Measurements from ENCODE around the gene MT1H. TPM values are rescaled to one million over a fixed set of nuclear protein-coding genes. Genes with fewer than 3 reads are reported as not detected.

The MT1H gene
- total and polyA plus RNA-seq, 2 of the 13 experiments (the other 11 are each of a cell fraction or from before 2014, with no cell fraction given) = 0.60 TPM; not detected in 1

DNA sequence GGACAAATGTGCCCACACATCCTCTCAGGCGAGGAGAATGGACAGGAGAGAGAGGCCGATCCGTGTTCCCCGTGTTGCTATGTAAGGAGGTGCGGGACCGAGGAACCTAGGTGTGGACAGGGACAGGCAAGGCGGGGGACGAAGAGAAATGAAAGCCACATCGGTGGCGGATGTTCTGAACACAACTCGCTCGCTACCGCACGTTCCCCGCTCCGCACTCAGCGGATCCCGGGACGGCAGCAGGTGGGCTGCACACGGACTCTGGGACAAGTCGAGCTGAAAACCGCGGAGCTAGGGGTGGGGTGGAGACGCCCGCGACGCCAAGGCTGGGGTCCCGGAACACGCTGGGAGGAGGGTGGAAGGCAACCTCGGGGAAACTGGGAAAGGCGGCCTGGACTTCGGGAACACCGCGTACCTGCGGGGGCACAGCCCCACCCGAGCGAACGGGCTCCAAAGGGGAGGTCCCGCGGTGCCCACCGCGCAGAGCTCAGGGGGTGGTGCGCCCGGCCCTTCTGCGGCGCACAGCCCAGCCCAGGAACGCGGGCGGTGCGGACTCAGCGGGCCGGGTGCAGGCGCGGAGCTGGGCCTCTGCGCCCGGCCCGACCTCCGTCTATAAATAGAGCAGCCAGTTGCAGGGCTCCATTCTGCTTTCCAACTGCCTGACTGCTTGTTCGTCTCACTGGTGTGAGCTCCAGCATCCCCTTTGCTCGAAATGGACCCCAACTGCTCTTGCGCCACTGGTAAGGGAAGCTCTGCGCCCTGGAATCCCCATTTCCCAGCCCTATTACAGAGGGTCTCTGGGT is 44.3 kb upstream of the MT1H start, which contains the start of gene MT1E (continued):
- no peak for TF ChIP-seq ZNF34 (CRISPR knock-in tag; IDR thresholded peaks at IDR 0.05; ENCODE audit: borderline replicate concordance)
- TF ChIP-seq FOXP4 (CRISPR knock-in tag; IDR thresholded peaks at IDR 0.05) = 0 out of 2 replicates have a peak, but pooled peaks have one; percentile 6
- TF ChIP-seq, protein P1, sequence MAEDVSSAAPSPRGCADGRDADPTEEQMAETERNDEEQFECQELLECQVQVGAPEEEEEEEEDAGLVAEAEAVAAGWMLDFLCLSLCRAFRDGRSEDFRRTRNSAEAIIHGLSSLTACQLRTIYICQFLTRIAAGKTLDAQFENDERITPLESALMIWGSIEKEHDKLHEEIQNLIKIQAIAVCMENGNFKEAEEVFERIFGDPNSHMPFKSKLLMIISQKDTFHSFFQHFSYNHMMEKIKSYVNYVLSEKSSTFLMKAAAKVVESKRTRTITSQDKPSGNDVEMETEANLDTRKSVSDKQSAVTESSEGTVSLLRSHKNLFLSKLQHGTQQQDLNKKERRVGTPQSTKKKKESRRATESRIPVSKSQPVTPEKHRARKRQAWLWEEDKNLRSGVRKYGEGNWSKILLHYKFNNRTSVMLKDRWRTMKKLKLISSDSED (CRISPR knock-in tag; IDR thresholded peaks at IDR 0.05) = no peak
- no peak for TF ChIP-seq PAF1 (CRISPR knock-in tag; IDR thresholded peaks at IDR 0.05)
- 0 out of 2 replicates have a peak, but pooled peaks have one; percentile 5 for TF ChIP-seq RARA (CRISPR knock-in tag; IDR thresholded peaks at IDR 0.05)
- no peak for TF ChIP-seq ZNF883 (CRISPR knock-in tag; IDR thresholded peaks at IDR 0.05; ENCODE audit: not compliant biosample characterization)
- TF ChIP-seq EZH2 (conservative IDR thresholded peaks at IDR 0.05; ENCODE audit: low read depth, low read length) = no peak; the same call in 1 of the 2 replicates
- TF ChIP-seq, protein P2, sequence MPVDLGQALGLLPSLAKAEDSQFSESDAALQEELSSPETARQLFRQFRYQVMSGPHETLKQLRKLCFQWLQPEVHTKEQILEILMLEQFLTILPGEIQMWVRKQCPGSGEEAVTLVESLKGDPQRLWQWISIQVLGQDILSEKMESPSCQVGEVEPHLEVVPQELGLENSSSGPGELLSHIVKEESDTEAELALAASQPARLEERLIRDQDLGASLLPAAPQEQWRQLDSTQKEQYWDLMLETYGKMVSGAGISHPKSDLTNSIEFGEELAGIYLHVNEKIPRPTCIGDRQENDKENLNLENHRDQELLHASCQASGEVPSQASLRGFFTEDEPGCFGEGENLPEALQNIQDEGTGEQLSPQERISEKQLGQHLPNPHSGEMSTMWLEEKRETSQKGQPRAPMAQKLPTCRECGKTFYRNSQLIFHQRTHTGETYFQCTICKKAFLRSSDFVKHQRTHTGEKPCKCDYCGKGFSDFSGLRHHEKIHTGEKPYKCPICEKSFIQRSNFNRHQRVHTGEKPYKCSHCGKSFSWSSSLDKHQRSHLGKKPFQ (CRISPR knock-in tag; IDR thresholded peaks at IDR 0.05; ENCODE audit: insufficient replicate concordance) = peak; percentile 25
- no peak for TF ChIP-seq ZNF160 (CRISPR knock-in tag; IDR thresholded peaks at IDR 0.05)
- TF ChIP-seq ZNF878 (CRISPR knock-in tag; IDR thresholded peaks at IDR 0.05) = no peak
- TF ChIP-seq RERE (CRISPR knock-in tag; IDR thresholded peaks at IDR 0.05; ENCODE audit: low read depth) = no peak
- peak; percentile 81 for TF ChIP-seq MXD4 (CRISPR knock-in tag; IDR thresholded peaks at IDR 0.05)
- TF ChIP-seq SAP130 (CRISPR knock-in tag; IDR thresholded peaks at IDR 0.05; ENCODE audit: low read depth) = peak; percentile 22; the same call in 1 of the 2 replicates
- peak; percentile 84 for TF ChIP-seq ZNF891 (CRISPR knock-in tag; IDR thresholded peaks at IDR 0.05)
- TF ChIP-seq KDM1A (CRISPR knock-in tag; IDR thresholded peaks at IDR 0.05) = no peak

Measured in HepG2 (cell line).